HepG2 (cell line): ENCODE measurements around the gene PFDN5. TPM values are rescaled to one million over a fixed set of nuclear protein-coding genes. Genes with fewer than 3 reads are reported as not detected.

Source experiments
- CAMTA2 ChIP-seq: sonication (generic); formaldehyde crosslinking; IDR thresholded peaks from 2 replicates; pipeline ENCODE4 v1.4.0; 2020; ENCODE audit warnings: mild to moderate bottlenecking, missing genetic modification reagents, borderline replicate concordance
- CENPT ChIP-seq: sonication (generic); formaldehyde crosslinking; IDR thresholded peaks from 2 replicates; pipeline ENCODE4 v1.8.0; 2022; ENCODE audit warnings: low read depth, mild to moderate bottlenecking, moderate library complexity, missing genetic modification reagents
- CREB1 ChIP-seq, 2 experiments: fragments of 450-650 bp in 1 of 2; IDR thresholded peaks; 2 replicates each; pipeline ENCODE4 v1.6.1; 2016 to 2017; ENCODE audit warnings: control low read depth in 1 of 2, mild to moderate bottlenecking in 1 of 2, missing compliant biosample characterization in 1 of 2, missing genetic modification characterization in 1 of 2
- HMGXB3 ChIP-seq: sonication (generic); formaldehyde crosslinking; IDR thresholded peaks from 2 replicates; pipeline ENCODE4 v1.4.0; 2020; ENCODE audit warnings: missing genetic modification reagents, borderline replicate concordance
- JARID2 ChIP-seq: sonication (generic); formaldehyde crosslinking; IDR thresholded peaks from 2 replicates; pipeline ENCODE4 v1.8.1; 2023; ENCODE audit warnings: missing genetic modification reagents, inconsistent platforms; ENCODE audit not compliant: insufficient replicate concordance
- NFYC ChIP-seq: IDR thresholded peaks from 2 replicates; pipeline ENCODE4 v1.6.1; 2016; ENCODE audit warnings: missing genetic modification reagents, missing compliant biosample characterization
- PCBP1 ChIP-seq: fragments of 200-400 bp; formaldehyde crosslinking; IDR thresholded peaks from 2 replicates; pipeline ENCODE4 v1.6.1; 2017; ENCODE audit warnings: mild to moderate bottlenecking, low read depth, low read length, borderline replicate concordance
- SOX5 ChIP-seq: IDR thresholded peaks from 2 replicates; pipeline ENCODE4 v1.6.1; 2016; ENCODE audit warnings: borderline replicate concordance
- ZKSCAN5 ChIP-seq: sonication (generic); formaldehyde crosslinking; IDR thresholded peaks from 2 replicates; pipeline ENCODE4 v1.5.1; 2020; ENCODE audit warnings: mild to moderate bottlenecking, missing genetic modification reagents
- ZNF512B ChIP-seq: sonication (generic); formaldehyde crosslinking; IDR thresholded peaks from 2 replicates; pipeline ENCODE4 v1.5.1; 2020; ENCODE audit warnings: missing genetic modification reagents, mild to moderate bottlenecking, borderline replicate concordance
- ZNF646 ChIP-seq: sonication (generic); formaldehyde crosslinking; IDR thresholded peaks from 2 replicates; pipeline ENCODE4 v1.9.0; 2021; ENCODE audit warnings: mild to moderate bottlenecking, missing genetic modification reagents
- ZNF816 ChIP-seq: sonication (generic); formaldehyde crosslinking; IDR thresholded peaks from 2 replicates; pipeline ENCODE4 v1.8.0; 2022; ENCODE audit warnings: missing genetic modification reagents, mild to moderate bottlenecking, borderline replicate concordance
- polyA plus RNA-seq, 8 experiments: library from polyadenylated mRNA; depleted of rRNA in 3 of 8; stranded (reverse) in 7 of 8; unstranded in 1 of 8; fragments of >200 nt; fragmentation: Illumina TruSeq in 4 of 8; extraction: Trizol in 4 of 8; gene quantifications; 2 replicates each; pipeline versions ENCODE4 v1.2.1 to v1.2.3, GENCODE V29; 2011 to 2016; ENCODE audit warnings: low read depth in 4 of 8, missing spikeins in 1 of 8, mixed read lengths in 1 of 8; ENCODE audit not compliant: insufficient read depth in 1 of 8
- total RNA-seq, 5 experiments: library from RNA; depleted of rRNA; stranded (reverse); fragments of >200 nt; fragmentation: Illumina TruSeq; extraction: Trizol; gene quantifications; 2 replicates each; pipeline ENCODE4 v1.2.3, GENCODE V29; 2016; ENCODE audit warnings: low read depth in 1 of 5

PFDN5 gene
- total and polyA plus RNA-seq, 2 of the 13 experiments (the other 11 are each of a cell fraction or from before 2014, with no cell fraction given), result 449 to 462 TPM

- TF ChIP-seq ZNF646 (CRISPR knock-in tag), result peak; percentile 27; the same call in 1 of the 2 replicates
- no peak for TF ChIP-seq CAMTA2 (CRISPR knock-in tag)
- peak; percentile 52 for TF ChIP-seq SOX5 (CRISPR knock-in tag)
- no peak; the same call in 1 of the 2 replicates for TF ChIP-seq ZKSCAN5 (CRISPR knock-in tag)
- 0 out of 2 replicates have a peak, but pooled peaks have one; percentile 31 for TF ChIP-seq NFYC (CRISPR knock-in tag)
- no peak for TF ChIP-seq JARID2 (CRISPR knock-in tag)
- no peak for TF ChIP-seq ZNF512B (CRISPR knock-in tag)
- TF ChIP-seq ZNF816 (CRISPR knock-in tag), result no peak; the same call in 1 of the 2 replicates
- TF ChIP-seq CREB1 (IDR thresholded peaks at IDR 0.05), result no peak
- no peak for TF ChIP-seq CREB1 (CRISPR knock-in tag; IDR thresholded peaks at IDR 0.05)
- TF ChIP-seq CENPT (CRISPR knock-in tag), result no peak
- peak; percentile 90 for TF ChIP-seq HMGXB3 (CRISPR knock-in tag)
- TF ChIP-seq PCBP1, result no peak; the same call in 1 of the 2 replicates
Observed at GRCh38 chr12:53299454-53300180, 4.3 kb downstream of the PFDN5 start, which contains the start of gene MYG1 (continued).
